GM12878 (cell line): ENCODE results near the gene TCEA2.

Source experiments
- HDAC6 ChIP-seq: fragments of 200-600 bp; sonication (generic); IDR thresholded peaks from one replicate; pipeline ENCODE4 v1.8.0; 2017; ENCODE audit warnings: antibody characterized with exemption; ENCODE audit not compliant: unreplicated experiment
- JUND ChIP-seq: IDR thresholded peaks from 2 replicates; pipeline ENCODE4 v1.6.1; 2012; ENCODE audit warnings: low read depth, mild to moderate bottlenecking, low read length, improper control_type of control experiment, moderate library complexity
- LARP7 ChIP-seq: fragments of 450-650 bp; IDR thresholded peaks from 2 replicates; pipeline ENCODE4 v1.6.1; 2017; ENCODE audit warnings: mild to moderate bottlenecking
- NRF1 ChIP-seq: conservative IDR thresholded peaks from 2 replicates; pipeline ENCODE4 v1.6.1; 2011; ENCODE audit warnings: mild to moderate bottlenecking, low read depth, low read length, improper control_type of control experiment
- POLR2AphosphoS2 ChIP-seq: IDR thresholded peaks from 2 replicates; pipeline ENCODE4 v1.6.1; 2011; ENCODE audit warnings: low read depth, mild to moderate bottlenecking, low read length, improper control_type of control experiment, moderate library complexity
- TCF12 ChIP-seq: IDR thresholded peaks from 2 replicates; pipeline ENCODE4 v1.6.1; 2011; ENCODE audit warnings: low read depth, mild to moderate bottlenecking, low read length
- ZNF384 ChIP-seq: IDR thresholded peaks from 2 replicates; pipeline ENCODE4 v1.6.1; 2012; ENCODE audit warnings: low read depth, mild to moderate bottlenecking, low read length, improper control_type of control experiment, borderline replicate concordance
- TF ChIP-seq, protein P1 (sequence below): IDR thresholded peaks from 2 replicates; pipeline ENCODE4 v1.6.1; 2012; ENCODE audit warnings: mild to moderate bottlenecking, low read depth, low read length
- TF ChIP-seq, protein P2 (sequence below): IDR thresholded peaks from 2 replicates; pipeline ENCODE4 v1.6.1; 2012; ENCODE audit warnings: improper control_type of control experiment, low read depth, low read length; ENCODE audit not compliant: insufficient replicate concordance
- TF ChIP-seq, protein P3 (sequence below), 3 experiments: IDR thresholded peaks in 2 of 3; conservative IDR thresholded peaks in 1 of 3; 2 replicates each; pipeline ENCODE4 v1.5.1; 2011; ENCODE audit warnings: low read depth in 3 of 3, low read length in 3 of 3, mild to moderate bottlenecking in 3 of 3, control low read depth in 2 of 3, moderate library complexity in 2 of 3, inconsistent platforms in 1 of 3, mixed read lengths in 1 of 3; ENCODE audit not compliant: control insufficient read depth in 2 of 3, insufficient read depth in 1 of 3; ENCODE audit errors: extremely low read depth in 1 of 3

DNA sequence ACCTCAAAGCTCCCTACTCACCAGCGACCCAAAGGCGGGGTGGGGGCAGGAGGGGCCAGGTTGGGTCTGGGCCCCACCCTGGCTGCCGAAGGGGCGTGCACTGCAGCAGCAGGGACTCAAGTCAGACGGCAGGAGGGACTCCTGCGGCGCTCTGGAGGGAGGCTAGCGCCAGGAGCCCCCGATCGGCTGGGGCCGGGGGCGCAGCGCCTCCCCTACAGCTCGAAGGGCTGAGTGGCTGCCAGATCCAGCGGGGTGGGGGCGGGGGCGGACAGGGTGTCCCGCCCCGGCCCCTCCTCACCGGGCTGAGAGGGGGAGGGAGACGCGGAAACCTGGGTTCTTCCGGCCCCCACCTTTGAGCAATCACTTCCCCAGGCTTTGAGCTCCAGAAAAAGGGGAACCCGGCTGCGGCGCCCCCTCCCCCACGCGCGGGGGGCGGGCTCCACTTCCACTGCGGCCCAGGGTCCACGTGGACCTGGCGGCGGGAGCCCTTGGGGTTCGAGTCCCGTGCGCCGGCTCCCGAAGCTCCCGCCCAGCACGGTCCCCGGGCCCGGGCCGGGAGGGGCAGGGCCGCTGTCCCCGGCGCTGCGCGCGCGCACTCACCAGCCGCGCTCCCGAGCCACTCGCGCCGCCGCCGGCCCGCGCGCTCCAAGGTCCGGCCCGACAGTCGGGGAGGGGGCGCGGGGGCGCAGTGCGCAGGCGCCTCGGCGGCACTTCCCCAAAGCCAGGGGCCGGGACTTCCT, 16.4 kb downstream of the TCEA2 start, which contains the start of gene RGS19:
- TF ChIP-seq, protein P1, sequence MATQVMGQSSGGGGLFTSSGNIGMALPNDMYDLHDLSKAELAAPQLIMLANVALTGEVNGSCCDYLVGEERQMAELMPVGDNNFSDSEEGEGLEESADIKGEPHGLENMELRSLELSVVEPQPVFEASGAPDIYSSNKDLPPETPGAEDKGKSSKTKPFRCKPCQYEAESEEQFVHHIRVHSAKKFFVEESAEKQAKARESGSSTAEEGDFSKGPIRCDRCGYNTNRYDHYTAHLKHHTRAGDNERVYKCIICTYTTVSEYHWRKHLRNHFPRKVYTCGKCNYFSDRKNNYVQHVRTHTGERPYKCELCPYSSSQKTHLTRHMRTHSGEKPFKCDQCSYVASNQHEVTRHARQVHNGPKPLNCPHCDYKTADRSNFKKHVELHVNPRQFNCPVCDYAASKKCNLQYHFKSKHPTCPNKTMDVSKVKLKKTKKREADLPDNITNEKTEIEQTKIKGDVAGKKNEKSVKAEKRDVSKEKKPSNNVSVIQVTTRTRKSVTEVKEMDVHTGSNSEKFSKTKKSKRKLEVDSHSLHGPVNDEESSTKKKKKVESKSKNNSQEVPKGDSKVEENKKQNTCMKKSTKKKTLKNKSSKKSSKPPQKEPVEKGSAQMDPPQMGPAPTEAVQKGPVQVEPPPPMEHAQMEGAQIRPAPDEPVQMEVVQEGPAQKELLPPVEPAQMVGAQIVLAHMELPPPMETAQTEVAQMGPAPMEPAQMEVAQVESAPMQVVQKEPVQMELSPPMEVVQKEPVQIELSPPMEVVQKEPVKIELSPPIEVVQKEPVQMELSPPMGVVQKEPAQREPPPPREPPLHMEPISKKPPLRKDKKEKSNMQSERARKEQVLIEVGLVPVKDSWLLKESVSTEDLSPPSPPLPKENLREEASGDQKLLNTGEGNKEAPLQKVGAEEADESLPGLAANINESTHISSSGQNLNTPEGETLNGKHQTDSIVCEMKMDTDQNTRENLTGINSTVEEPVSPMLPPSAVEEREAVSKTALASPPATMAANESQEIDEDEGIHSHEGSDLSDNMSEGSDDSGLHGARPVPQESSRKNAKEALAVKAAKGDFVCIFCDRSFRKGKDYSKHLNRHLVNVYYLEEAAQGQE: no peak
- TF ChIP-seq TCF12 (peak; percentile 35; the same call in 1 of the 2 replicates), HDAC6 (no peak), ZNF384 (no peak), NRF1 (0 out of 2 replicates have a peak, but pooled peaks have one; percentile 38), JUND (no peak), LARP7 (peak; percentile 70; the same call in 1 of the 2 replicates), POLR2AphosphoS2 (no peak)
- TF ChIP-seq, protein P2, sequence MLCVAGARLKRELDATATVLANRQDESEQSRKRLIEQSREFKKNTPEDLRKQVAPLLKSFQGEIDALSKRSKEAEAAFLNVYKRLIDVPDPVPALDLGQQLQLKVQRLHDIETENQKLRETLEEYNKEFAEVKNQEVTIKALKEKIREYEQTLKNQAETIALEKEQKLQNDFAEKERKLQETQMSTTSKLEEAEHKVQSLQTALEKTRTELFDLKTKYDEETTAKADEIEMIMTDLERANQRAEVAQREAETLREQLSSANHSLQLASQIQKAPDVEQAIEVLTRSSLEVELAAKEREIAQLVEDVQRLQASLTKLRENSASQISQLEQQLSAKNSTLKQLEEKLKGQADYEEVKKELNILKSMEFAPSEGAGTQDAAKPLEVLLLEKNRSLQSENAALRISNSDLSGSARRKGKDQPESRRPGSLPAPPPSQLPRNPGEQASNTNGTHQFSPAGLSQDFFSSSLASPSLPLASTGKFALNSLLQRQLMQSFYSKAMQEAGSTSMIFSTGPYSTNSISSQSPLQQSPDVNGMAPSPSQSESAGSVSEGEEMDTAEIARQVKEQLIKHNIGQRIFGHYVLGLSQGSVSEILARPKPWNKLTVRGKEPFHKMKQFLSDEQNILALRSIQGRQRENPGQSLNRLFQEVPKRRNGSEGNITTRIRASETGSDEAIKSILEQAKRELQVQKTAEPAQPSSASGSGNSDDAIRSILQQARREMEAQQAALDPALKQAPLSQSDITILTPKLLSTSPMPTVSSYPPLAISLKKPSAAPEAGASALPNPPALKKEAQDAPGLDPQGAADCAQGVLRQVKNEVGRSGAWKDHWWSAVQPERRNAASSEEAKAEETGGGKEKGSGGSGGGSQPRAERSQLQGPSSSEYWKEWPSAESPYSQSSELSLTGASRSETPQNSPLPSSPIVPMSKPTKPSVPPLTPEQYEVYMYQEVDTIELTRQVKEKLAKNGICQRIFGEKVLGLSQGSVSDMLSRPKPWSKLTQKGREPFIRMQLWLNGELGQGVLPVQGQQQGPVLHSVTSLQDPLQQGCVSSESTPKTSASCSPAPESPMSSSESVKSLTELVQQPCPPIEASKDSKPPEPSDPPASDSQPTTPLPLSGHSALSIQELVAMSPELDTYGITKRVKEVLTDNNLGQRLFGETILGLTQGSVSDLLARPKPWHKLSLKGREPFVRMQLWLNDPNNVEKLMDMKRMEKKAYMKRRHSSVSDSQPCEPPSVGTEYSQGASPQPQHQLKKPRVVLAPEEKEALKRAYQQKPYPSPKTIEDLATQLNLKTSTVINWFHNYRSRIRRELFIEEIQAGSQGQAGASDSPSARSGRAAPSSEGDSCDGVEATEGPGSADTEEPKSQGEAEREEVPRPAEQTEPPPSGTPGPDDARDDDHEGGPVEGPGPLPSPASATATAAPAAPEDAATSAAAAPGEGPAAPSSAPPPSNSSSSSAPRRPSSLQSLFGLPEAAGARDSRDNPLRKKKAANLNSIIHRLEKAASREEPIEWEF: no peak
- TF ChIP-seq, protein P3, sequence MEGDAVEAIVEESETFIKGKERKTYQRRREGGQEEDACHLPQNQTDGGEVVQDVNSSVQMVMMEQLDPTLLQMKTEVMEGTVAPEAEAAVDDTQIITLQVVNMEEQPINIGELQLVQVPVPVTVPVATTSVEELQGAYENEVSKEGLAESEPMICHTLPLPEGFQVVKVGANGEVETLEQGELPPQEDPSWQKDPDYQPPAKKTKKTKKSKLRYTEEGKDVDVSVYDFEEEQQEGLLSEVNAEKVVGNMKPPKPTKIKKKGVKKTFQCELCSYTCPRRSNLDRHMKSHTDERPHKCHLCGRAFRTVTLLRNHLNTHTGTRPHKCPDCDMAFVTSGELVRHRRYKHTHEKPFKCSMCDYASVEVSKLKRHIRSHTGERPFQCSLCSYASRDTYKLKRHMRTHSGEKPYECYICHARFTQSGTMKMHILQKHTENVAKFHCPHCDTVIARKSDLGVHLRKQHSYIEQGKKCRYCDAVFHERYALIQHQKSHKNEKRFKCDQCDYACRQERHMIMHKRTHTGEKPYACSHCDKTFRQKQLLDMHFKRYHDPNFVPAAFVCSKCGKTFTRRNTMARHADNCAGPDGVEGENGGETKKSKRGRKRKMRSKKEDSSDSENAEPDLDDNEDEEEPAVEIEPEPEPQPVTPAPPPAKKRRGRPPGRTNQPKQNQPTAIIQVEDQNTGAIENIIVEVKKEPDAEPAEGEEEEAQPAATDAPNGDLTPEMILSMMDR (IDR thresholded peaks at IDR 0.05 in 2 of 3, conservative IDR thresholded peaks at IDR 0.05 in 1 of 3; ENCODE audit: control insufficient read depth in 2 of 3, extremely low read depth in 1 of 3, insufficient read depth in 1 of 3, low read depth in 3 of 3, low read length in 3 of 3): no peak
